Stimulated activated naive CD4-positive, alpha-beta T cell treated with Interleukin-2 at 50 U/mL for 16 hours (primary cell): ENCODE results near the gene CHST7.
"Not testable (repeated sequence)": the region's sequence is repeated elsewhere in the genome, so short reads cannot be mapped to it uniquely, and the experiment has no call there.

Experiments
- DNase-seq: peaks from one replicate; lab custom pipeline; 2025; lab: John Stamatoyannopoulos, UW

CHST7 gene, protein sequence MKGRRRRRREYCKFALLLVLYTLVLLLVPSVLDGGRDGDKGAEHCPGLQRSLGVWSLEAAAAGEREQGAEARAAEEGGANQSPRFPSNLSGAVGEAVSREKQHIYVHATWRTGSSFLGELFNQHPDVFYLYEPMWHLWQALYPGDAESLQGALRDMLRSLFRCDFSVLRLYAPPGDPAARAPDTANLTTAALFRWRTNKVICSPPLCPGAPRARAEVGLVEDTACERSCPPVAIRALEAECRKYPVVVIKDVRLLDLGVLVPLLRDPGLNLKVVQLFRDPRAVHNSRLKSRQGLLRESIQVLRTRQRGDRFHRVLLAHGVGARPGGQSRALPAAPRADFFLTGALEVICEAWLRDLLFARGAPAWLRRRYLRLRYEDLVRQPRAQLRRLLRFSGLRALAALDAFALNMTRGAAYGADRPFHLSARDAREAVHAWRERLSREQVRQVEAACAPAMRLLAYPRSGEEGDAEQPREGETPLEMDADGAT

GRCh38 chrX:46573331-46573891 is at the start of gene CHST7:
CHST7 (plus strand) TSS chrX:46573765; CDS start chrX:46573932, 167 bp downstream.
- DNase-seq = peak; percentile 57

- DNase-seq = not testable (repeated sequence)
These were observed 44.9 kb upstream of the CHST7 start for GRCh38 chrX:46528640-46529039.

DNA sequence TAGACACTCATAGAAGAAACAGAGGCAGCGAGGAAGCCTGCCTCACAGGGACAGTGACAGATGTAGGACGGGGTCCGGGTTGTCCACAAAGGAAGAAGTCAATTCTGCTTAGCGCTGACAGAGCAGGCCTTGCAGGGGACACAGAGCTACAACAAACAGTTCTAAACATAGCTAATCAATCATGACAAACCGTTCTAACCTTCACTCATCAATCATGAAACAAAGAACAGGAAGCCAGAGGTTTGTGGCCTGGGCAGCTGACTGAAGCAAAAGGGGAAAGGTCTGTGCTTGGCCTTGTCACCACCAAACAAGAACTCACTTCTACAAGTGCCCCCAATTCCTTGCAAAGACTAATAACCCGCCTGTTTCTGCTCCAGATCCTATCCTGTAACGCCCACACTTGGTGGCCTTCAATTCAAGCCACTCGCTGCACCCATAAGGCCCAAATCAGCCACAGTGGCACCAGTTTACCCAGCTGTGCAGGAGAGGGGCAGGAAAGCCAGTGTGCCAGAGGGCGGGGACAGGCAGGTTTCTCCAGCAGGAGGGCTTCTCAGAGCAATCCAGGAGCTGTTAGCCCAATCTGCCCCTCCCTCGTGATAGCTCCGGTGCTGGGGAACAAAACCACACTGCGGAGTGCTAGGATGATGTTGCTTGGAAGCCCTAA is 43.7 kb upstream of the CHST7 start:
- DNase-seq = not testable (repeated sequence)

DNA sequence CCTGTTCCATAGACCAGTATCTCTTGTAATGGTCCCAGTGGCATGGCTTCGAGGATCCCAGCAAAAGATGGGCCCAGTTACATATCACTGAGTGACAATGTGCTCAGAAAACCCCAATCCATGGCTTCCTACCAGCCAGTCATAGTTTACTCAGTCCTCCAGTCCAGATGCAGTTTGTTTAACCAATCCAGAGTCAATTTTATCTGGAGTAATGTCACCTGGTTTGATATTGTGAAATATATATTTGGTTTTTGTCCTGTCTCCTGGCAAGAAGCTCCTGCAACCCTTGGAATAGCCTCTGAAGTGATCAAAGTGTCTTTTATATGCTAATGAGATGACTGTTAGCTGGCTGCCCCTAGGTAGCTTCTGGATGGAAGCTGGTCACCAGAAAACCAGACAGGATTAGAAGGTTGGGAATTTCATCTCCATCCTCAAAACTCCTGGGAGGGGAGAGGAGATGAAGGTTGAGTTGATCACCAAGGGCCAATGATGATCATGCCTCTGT is 43.1 kb upstream of the CHST7 start:
- DNase-seq = not testable (repeated sequence)

DNA sequence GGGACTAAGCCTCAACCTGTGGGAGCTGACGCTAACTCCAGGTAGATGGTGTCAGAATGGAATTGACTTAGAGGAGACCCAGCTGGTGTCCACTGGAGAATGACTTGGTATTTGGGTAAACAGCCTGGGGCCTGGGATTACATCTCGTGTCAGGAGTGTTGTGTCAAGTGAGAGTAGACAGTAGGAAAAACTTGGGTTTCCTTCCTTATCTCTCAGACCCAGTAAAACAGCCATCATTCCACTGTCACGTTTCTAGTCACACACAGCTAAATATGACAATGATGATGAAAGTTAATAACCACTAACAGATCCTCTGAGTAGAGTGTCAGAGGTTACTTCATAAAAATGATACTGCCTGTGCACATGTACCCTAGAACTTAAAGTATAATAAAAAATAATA is 42.1 kb upstream of the CHST7 start:
- no peak for DNase-seq

GRCh38 chrX:46543441-46543840 is 30.1 kb upstream of the CHST7 start:
- no peak for DNase-seq

GRCh38 chrX:46544527-46544926 is 29.0 kb upstream of the CHST7 start:
- not testable (repeated sequence) for DNase-seq

DNA sequence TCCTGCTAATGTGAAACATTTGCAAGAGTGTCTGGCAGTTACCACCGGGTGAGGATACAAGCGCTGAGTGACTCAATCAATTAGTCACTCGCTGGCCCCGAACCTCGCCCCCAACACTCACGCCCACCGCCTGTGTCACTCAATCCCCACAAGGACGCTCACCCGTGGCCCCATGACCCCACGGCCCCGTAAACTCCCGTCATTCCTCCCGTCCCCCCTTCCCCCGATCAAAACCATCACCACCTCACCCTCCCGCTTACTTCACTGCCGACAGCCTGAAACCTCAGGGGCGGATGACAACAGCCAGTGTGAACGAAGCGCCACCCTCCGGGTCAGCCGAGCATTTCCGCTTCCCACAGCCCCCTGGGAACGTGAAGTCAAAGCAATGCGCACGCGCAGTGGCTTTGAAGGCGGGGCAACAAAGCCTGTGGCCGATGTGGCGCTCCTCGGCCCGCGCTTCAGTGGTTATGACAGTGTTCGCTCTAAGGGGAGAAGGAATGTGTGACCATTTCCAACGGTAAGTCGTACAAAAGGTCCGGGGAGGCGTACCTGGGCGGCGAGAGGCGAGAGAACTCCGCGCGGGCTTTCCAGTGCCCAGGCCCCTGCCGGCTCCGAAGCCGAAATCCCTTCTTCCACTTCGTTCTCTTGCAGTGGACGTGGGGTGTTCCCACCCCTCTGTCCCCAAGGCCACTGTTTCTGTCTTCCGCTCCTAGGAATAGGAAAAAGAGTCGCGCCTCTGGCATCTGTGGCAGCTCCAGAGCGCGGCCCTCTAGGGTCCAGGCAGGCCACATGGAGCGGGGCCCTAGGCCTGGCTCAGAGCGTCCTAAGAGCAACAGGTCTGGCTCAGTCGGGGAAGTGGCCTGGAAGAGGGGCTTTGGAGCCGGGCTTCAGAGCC is 28.2 kb upstream of the CHST7 start, which contains the start of gene ZNF674:
Gene ZNF674, minus strand, starts transcription at position 311 of the 895 bp plus-strand sequence. CDS start 3,334 bp downstream, outside the sequence.
- peak; percentile 98 for DNase-seq

GRCh38 chrX:46547857-46548256 is 25.7 kb upstream of the CHST7 start:
- no peak for DNase-seq

DNA sequence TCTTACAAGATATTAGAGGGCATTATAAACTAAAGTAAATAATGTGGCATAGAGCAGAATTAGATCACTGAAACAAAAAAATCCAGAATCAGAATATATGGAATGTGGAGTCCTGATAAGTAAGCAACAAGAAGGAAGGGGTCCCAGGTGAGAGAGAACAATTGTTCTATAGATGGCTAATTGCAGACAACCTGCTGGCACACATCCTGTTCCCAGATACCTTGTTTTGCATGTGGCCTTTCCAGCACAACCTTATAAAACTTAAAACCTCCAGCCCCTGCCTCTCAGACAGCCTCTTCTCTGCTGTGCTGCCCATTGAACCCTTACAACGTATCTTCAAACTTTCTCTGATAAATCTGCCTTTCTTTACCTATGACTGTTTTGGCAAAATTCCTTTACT is 23.7 kb upstream of the CHST7 start:
- no peak for DNase-seq

DNA sequence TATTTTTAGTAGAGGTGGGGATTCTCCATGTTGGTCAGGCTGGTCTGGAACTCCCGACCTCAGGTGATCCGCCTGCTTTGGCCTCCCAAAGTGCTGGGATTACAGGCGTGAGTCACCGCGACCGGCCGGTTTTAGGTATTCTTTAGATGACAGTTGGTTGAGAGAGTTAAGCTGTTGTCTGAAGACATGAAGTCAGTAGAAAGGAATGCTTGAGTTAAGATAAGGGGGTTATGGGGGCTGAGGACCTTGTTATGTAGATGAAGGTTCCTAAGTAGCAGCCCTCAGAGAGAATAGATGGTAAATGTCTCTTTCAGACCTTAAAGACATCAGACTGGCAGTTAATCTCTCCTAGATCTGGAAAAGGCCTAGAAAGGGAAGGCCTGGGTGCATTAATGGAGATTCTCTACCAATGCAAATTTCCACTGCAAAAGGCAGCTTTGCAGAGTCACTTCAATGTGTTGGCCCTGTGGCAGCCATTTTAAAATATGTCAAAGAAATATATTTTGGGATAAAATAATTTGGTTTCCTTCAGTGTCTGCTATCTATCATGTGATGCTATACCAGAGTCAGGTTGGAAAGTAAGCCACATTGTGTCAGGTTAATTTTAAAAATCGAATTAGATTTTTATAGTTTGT is 22.0 kb upstream of the CHST7 start:
- no peak for DNase-seq

DNA sequence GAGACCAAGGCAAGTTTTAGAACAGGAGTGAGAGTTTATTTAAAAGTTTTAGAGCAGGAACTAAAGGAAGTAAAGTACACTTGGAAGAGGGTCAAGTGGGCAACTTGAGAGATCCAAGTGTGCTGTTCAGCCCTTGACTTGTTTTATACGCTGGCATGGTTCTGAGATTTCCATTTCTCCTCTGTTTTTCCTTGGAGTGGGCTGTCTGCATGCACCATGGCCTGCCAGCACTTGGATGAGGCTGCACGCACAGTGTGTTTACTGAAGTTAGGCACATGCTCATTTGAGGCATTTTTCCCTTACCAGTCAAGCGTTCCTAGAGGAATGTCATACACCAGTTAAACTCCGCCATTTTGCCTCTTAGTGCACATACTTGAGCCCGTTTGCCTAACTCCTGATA is 19.6 kb upstream of the CHST7 start:
- no peak for DNase-seq

GRCh38 chrX:46554942-46555341 is 18.6 kb upstream of the CHST7 start:
- DNase-seq = no peak

GRCh38 chrX:46559062-46559461 is 14.5 kb upstream of the CHST7 start:
- no peak for DNase-seq

- no peak for DNase-seq
These were observed 11.5 kb upstream of the CHST7 start for GRCh38 chrX:46561824-46562657.

DNA sequence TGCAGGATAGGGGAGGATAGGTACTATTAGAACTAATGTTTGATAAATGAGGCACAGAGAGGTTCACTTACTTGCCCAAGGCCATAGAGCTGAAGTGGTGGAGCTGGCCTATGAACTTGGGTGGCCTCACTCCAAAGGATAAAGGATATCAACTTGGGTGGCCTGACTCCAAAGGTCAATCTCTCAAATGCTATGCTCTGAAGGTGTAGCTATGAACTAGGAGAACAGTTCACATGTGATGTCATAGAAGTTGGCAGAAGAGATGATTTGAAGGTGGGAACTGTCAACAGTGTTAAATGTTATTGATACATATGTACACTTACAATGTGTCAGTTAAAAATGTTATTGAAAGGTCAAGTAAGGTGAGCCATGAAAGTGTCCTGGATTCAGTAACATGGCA is 6.2 kb upstream of the CHST7 start:
- no peak for DNase-seq

- DNase-seq = no peak
These were observed 3.9 kb upstream of the CHST7 start for GRCh38 chrX:46569621-46570020.

DNA sequence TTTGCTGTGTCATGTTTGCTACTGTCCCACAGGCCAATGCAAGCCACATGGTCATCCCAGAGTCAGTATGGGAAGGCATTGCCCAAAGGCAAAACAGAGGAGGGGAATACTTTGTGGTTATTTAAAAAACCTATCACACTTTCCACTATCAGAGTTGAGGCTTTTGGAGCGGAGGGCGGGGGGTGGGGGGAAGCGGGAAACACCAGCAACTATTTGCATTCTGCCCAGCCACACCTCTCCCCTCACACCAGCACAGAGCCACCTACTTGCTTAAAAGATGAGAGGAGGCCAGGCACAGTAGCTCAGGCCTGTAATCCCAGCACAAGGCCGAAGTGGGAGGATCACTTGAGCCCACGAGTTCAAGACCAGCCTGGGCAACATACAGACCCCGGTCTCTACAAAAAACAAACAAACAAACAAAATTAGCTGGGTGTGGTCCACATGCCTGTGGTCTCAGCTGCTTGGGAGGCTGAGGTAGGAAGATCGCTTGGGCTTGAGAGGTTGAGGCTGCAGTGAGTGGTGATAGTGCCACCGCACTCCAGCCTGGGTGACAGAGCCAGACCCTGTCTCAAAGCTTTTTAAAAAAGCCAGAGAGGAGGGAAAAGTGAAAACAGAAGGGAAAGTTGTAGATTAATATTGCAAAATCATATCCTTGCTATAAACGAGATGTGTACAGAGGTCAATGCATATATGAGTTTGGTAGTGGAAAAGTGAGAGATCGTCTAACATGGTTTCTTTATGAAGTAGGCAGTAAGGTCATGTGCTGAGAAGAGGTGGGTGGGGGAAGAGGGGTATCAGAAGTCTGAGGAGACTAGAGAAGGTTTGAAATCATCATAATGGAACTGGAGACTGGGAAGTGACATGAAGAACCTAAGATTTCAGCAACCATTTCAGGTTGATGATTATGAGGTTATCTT is 1.9 kb upstream of the CHST7 start:
- DNase-seq = no peak

DNA sequence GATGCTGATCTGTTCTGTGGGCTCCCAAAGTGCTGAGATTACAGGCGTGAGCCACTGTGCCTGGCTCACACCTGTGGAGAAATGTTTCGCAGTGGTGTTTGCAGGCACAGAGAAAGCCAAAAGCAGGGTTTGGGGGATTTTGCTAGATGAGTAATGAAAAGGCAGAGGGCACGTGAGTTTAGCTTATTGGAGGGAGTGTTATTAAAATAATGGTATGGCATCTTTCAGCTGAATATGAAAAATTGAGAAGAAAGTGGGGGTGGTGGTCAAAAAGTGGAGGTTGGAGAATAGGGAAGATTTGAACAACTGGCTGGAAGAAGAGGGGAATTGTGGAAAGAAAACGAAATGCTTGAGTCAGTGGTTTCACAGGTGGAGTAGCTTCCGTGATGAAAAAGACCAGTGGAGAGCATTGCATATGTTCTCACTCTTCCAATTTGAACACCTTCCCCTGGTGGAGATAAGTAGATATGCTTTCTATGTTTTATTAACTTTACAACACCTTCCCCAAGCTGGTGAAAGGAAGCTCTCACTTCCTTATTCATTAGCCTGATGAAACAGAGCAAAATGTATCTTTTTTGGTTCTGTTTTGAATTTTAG is 1.1 kb upstream of the CHST7 start:
- peak; percentile 47 for DNase-seq
